GM10248 (cell line): ENCODE measurements around the gene BTD.

Source experiments
- CTCF ChIA-PET: fragments of 300-600 bp; sonication (Branson Sonifier 250); formaldehyde crosslinking; extraction: SDS; loops from one replicate; lab custom pipeline; 2021; ENCODE audit warnings: antibody characterized with exemption; lab: Yijun Ruan, JAX
- POLR2A ChIA-PET: fragments of 350-650 bp; sonication (Branson Sonifier 250); formaldehyde crosslinking; extraction: SDS; loops from one replicate; lab custom pipeline; 2020; ENCODE audit warnings: antibody characterized with exemption; lab: Yijun Ruan, JAX
- DNase-seq: peaks from one replicate; pipeline ENCODE4 v3.0.0; 2012; ENCODE audit errors: extremely low spot score
- TF ChIP-seq, protein P1 (sequence below): IDR thresholded peaks from 2 replicates; pipeline ENCODE4 v1.5.1; 2012; ENCODE audit warnings: mild to moderate bottlenecking, low read depth; ENCODE audit errors: extremely low read depth, missing control alignments, control extremely low read depth

The BTD gene

DNA sequence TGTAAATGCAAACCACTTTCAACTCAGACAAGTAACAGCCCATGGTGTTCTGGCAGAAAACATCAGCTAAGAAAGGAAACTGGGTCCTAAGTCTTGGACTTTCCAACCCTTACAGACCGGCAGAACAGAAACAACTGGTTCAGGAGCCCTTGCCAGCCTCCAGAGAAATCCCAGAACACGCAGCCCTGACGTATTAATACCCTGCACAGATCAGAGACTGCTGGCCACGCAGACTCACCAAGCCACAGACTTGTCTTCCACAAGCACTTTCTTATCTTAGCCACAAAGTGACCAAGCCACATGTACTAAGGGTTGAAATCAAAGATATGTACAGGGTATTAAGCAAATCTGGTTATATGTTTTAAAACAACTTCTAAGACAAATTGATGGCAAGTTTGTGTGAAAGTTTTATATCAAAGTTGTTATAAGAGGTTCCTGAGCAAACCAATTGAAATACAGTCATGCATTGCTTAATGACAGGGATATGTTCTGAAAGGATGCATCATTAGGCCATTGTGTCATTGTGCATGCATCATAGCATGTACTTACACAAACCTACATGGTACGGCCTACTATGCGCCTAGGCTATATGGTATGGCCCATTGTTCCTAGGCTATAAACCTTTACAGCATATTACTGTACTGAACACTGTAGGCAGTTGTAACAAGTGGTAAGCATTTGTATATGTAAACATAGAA lies 36.8 kb downstream of the BTD start:
- ChIA-PET CTCF (interaction anchor here (1.6 to 2.0 kb wide), 4 partner anchors 7 to 173 kb away, joined by 4 to 6 read pairs (median 6); no protein-coding TSS in a partner anchor), POLR2A (no interaction called here)
- TF ChIP-seq, protein P1, sequence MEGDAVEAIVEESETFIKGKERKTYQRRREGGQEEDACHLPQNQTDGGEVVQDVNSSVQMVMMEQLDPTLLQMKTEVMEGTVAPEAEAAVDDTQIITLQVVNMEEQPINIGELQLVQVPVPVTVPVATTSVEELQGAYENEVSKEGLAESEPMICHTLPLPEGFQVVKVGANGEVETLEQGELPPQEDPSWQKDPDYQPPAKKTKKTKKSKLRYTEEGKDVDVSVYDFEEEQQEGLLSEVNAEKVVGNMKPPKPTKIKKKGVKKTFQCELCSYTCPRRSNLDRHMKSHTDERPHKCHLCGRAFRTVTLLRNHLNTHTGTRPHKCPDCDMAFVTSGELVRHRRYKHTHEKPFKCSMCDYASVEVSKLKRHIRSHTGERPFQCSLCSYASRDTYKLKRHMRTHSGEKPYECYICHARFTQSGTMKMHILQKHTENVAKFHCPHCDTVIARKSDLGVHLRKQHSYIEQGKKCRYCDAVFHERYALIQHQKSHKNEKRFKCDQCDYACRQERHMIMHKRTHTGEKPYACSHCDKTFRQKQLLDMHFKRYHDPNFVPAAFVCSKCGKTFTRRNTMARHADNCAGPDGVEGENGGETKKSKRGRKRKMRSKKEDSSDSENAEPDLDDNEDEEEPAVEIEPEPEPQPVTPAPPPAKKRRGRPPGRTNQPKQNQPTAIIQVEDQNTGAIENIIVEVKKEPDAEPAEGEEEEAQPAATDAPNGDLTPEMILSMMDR, result no peak
- no peak for DNase-seq

GRCh38 chr3:15638891-15639262 lies 37.3 kb downstream of the BTD start:
- ChIA-PET POLR2A (no interaction called here), CTCF (interaction anchor here (1.1 to 1.9 kb wide), 2 partner anchors 8 to 11 kb away, joined by 3 to 6 read pairs; no protein-coding TSS in a partner anchor)
- TF ChIP-seq, protein P1, result no peak
- no peak for DNase-seq

- ChIA-PET CTCF (interaction anchor here (1.1 to 1.8 kb wide), 2 partner anchors 10 to 15 kb away, joined by 5 to 9 read pairs; no protein-coding TSS in a partner anchor), POLR2A (no interaction called here)
- DNase-seq, result no peak
- TF ChIP-seq, protein P1, result no peak
Measured at GRCh38 chr3:15645246-15645645, 43.7 kb downstream of the BTD start.

DNA sequence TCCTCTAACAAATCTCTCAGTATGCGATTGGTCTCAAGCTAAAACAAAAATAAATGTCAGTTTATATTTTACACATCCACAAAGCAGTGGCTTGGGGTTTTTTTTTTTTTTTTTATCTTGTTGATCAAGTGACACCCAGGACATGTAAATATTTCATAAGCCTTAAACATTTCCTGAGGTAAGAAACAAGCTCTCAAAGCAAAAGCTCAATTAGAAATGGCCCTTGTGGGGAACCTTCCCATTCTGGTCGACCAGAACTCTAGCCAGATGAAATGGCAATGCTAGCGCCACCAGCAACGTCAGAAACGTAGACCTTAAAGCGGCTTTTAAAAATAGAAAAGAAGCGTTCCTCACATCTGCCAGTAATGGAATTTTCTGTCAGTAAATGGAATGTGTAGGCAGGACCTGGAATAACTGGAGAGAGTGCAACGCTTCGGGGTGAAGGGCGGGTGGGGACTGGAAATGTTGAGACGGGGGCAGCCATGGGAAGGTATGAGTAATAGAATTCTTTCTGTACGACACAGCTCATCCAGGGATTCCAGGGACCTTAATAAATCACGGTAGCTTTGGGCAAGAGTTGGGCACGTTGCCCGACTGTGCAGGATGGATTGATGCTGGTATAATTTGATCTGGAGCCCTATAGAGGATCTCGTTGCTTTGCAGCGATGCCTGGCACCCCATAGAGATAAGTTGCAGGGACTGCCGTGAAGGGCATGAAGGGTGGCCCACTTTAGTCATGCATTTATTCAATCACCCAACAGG lies 44.4 kb downstream of the BTD start:
- TF ChIP-seq, protein P1, result no peak
- CTCF ChIA-PET, result interaction anchor here (1.1 to 1.8 kb wide), 2 partner anchors 11 to 16 kb away, joined by 5 to 9 read pairs; no protein-coding TSS in a partner anchor
- no peak for DNase-seq
- POLR2A ChIA-PET, result no interaction called here

DNA sequence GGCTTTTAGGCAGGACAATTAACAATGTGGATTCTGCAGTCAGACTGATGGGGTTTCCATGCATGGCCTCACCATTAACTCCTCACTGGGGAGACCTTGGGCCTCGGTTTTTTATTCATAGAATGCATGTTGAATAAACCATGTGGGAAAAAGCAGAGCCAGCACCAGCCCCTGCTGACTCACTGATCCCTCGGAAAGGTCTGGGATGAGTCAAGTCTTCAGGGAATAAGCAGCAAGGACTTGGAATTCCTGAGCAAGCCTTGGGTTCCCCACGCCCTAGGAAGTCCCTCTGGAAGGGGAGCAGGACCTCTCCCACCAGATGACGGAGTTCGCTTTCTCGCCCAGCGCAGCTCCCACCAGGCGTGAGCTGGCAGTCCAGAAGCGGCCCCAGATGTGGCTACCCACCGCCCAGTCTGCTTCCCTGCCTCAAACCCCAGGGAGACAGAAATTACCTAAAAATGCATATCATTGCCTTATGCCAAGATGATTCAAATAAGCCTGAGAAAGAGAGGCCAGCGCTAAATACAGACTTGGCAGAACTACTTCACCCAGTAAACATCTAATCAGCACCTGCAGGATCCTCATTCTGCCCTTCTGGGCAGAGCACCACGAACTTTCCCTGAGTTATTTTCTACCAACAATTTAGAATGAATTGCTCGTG lies 45.4 kb downstream of the BTD start:
- DNase-seq, result no peak
- TF ChIP-seq, protein P1, result no peak
- ChIA-PET CTCF (interaction anchor here (0.9 to 2.7 kb wide), 5 partner anchors 12 to 151 kb away, joined by 3 to 9 read pairs (median 4); partner anchors contain the start of gene ANKRD28), POLR2A (no interaction called here)

DNA sequence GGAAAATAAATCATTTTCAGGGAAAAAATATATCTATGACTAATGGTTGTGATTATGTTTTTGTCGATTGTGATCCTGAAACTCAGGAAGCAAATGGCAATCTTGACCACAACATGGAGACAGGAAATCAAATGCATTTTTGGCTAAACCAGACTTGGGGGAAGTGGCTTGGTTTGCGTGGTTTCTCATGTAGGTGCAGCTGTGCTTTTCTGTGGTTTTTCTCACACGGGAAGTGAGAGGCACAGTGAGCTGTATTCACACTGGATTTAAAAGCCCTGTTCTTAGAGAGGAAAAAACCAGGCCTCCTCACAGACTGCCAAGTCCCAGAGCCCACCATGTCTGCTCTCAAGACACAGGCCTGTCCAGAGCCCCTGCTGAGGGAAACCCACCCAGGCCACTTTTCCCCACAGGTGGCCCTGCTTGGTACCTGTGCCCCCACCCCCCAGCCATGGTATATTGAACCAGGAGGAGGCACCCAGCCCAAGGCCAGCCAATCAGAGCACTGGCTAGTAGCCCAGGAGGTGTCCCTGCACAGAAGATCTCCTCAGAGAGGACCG lies 46.1 kb downstream of the BTD start:
- ChIA-PET POLR2A (no interaction called here), CTCF (interaction anchor here (0.9 to 2.7 kb wide), 4 partner anchors 11 to 151 kb away, joined by 3 to 9 read pairs (median 4); partner anchors contain the start of gene ANKRD28)
- DNase-seq, result peak; percentile 72
- TF ChIP-seq, protein P1, result no peak
